ENCODE results near the gene NFASC. TPM values are rescaled to one million over a fixed set of nuclear protein-coding genes. Genes with fewer than 3 reads are reported as not detected.

NFASC gene
- total RNA-seq, 1 experiment from 2014 or later, result 16.9 TPM

DNA sequence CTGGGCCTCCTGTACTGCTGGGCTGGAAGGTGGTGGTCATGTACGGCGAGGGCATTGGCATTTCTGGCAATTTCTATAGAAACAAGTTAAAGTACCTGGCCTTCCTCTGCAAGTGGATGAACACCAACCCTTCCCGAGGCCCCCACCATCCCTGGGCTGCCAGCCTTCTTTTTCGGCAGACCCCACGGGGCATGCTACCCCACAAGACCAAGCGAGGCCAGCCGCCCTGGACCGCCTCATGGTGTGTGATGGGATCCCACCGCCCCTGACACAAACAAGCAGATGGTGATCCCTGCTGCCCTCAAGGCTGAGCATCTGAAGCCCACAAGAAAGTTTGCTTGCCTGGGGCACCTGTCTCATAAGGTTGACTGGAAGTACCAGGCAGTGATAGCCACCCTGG, 76.0 kb downstream of the NFASC start:
- ChIA-PET CTCF (no interaction called here), POLR2A (no interaction called here)
- intact Hi-C loops (cut with micrococcal nuclease; ENCODE audit: unreplicated experiment), result loop anchor here (10.0 kb wide), 1 partner anchor 382 kb away; no protein-coding TSS in a partner anchor
- Histone ChIP-seq H3K36me3 (ENCODE audit: control insufficient read depth, insufficient read depth, low read length) (no peaks in the 10 kb centered on the region), H3K4me3 (ENCODE audit: low read depth in 2 of 2, low read length in 2 of 2) (no peak overlapping the region), H3K27me3 (ENCODE audit: control insufficient read depth, insufficient read depth, low read length) (no peaks in the 10 kb centered on the region), H3K9me3 (ENCODE audit: control insufficient read depth, insufficient read depth, low read depth, low read length) (no peaks in the 10 kb centered on the region), H3K4me1 (ENCODE audit: control insufficient read depth, insufficient read depth, low read length) (no peaks in the 10 kb centered on the region), H3K27ac (ENCODE audit: low read length) (no peak overlapping the region)
- TF ChIP-seq, protein P1, sequence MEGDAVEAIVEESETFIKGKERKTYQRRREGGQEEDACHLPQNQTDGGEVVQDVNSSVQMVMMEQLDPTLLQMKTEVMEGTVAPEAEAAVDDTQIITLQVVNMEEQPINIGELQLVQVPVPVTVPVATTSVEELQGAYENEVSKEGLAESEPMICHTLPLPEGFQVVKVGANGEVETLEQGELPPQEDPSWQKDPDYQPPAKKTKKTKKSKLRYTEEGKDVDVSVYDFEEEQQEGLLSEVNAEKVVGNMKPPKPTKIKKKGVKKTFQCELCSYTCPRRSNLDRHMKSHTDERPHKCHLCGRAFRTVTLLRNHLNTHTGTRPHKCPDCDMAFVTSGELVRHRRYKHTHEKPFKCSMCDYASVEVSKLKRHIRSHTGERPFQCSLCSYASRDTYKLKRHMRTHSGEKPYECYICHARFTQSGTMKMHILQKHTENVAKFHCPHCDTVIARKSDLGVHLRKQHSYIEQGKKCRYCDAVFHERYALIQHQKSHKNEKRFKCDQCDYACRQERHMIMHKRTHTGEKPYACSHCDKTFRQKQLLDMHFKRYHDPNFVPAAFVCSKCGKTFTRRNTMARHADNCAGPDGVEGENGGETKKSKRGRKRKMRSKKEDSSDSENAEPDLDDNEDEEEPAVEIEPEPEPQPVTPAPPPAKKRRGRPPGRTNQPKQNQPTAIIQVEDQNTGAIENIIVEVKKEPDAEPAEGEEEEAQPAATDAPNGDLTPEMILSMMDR (IDR thresholded peaks at IDR 0.05), result no peak
- TF ChIP-seq, protein P2, sequence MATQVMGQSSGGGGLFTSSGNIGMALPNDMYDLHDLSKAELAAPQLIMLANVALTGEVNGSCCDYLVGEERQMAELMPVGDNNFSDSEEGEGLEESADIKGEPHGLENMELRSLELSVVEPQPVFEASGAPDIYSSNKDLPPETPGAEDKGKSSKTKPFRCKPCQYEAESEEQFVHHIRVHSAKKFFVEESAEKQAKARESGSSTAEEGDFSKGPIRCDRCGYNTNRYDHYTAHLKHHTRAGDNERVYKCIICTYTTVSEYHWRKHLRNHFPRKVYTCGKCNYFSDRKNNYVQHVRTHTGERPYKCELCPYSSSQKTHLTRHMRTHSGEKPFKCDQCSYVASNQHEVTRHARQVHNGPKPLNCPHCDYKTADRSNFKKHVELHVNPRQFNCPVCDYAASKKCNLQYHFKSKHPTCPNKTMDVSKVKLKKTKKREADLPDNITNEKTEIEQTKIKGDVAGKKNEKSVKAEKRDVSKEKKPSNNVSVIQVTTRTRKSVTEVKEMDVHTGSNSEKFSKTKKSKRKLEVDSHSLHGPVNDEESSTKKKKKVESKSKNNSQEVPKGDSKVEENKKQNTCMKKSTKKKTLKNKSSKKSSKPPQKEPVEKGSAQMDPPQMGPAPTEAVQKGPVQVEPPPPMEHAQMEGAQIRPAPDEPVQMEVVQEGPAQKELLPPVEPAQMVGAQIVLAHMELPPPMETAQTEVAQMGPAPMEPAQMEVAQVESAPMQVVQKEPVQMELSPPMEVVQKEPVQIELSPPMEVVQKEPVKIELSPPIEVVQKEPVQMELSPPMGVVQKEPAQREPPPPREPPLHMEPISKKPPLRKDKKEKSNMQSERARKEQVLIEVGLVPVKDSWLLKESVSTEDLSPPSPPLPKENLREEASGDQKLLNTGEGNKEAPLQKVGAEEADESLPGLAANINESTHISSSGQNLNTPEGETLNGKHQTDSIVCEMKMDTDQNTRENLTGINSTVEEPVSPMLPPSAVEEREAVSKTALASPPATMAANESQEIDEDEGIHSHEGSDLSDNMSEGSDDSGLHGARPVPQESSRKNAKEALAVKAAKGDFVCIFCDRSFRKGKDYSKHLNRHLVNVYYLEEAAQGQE (IDR thresholded peaks at IDR 0.05; ENCODE audit: insufficient read depth in 1 of 2, low read depth in 2 of 2, low read length in 1 of 2), result no peak
- TF ChIP-seq TCF7L2 (IDR thresholded peaks at IDR 0.05; ENCODE audit: low read depth, low read length) (no peak), POLR2AphosphoS5 (IDR thresholded peaks at IDR 0.05; ENCODE audit: low read depth, low read length) (no peak), SIN3A (IDR thresholded peaks at IDR 0.05; ENCODE audit: borderline replicate concordance, insufficient read depth, low read depth, low read length) (no peak)
- no TSS peak for BruUV-seq (replicated peaks)
- DNase-seq (ENCODE audit: low read depth, low spot score) (no peak), ATAC-seq (no peak)
- in situ Hi-C loops (cut with HindIII; ENCODE audit: low pct_unique_long_range_greater_than_20kb, low sequenced_read_pairs), result no loop called here

DNA sequence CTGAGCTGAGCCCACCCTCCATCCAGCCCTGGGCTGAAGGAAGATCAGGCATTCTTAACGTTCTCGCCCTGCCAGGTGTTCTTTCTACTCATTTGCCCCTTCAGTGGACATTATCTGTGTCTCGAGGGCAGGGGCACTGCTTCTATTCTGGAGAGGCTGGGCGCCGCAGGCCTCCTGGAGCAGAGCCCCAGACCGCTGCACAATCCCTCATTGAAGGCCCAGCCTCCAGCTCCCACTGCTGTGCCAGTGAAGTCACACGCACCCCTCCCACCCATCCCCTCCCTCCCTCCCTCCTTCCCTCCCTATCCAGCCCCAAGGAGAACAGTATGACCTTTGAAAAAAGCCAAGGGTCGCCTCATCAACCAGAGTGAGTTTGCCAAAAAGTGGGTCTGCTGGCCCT, 76.7 kb downstream of the NFASC start:
- ChIA-PET CTCF (interaction anchor here (0.6 kb wide), 2 partner anchors 170 to 223 kb away, joined by 3 read pairs; no protein-coding TSS in a partner anchor), POLR2A (no interaction called here)
- in situ Hi-C loops (cut with HindIII; ENCODE audit: low pct_unique_long_range_greater_than_20kb, low sequenced_read_pairs), result no loop called here
- ATAC-seq (no peak), DNase-seq (ENCODE audit: low read depth, low spot score) (no peak)
- Histone ChIP-seq H3K27me3 (ENCODE audit: control insufficient read depth, insufficient read depth, low read length) (no peaks in the 10 kb centered on the region), H3K4me3 (ENCODE audit: low read depth in 2 of 2, low read length in 2 of 2) (no peak overlapping the region), H3K36me3 (ENCODE audit: control insufficient read depth, insufficient read depth, low read length) (no peaks in the 10 kb centered on the region), H3K4me1 (ENCODE audit: control insufficient read depth, insufficient read depth, low read length) (no peaks in the 10 kb centered on the region), H3K9me3 (ENCODE audit: control insufficient read depth, insufficient read depth, low read depth, low read length) (no peaks in the 10 kb centered on the region), H3K27ac (ENCODE audit: low read length) (no peak overlapping the region)
- intact Hi-C loops (cut with micrococcal nuclease; ENCODE audit: unreplicated experiment), result loop anchor here (10.0 kb wide), 1 partner anchor 383 kb away; no protein-coding TSS in a partner anchor
- TF ChIP-seq TCF7L2 (IDR thresholded peaks at IDR 0.05; ENCODE audit: low read depth, low read length) (no peak), SIN3A (IDR thresholded peaks at IDR 0.05; ENCODE audit: borderline replicate concordance, insufficient read depth, low read depth, low read length) (no peak), POLR2AphosphoS5 (IDR thresholded peaks at IDR 0.05; ENCODE audit: low read depth, low read length) (no peak)
- TF ChIP-seq, protein P2 (IDR thresholded peaks at IDR 0.05; ENCODE audit: insufficient read depth in 1 of 2, low read depth in 2 of 2, low read length in 1 of 2), result no peak
- TF ChIP-seq, protein P1 (IDR thresholded peaks at IDR 0.05), result no peak
- no TSS peak for BruUV-seq (replicated peaks)
